ENCODE data around the gene WDR4. TPM values are rescaled to one million over a fixed set of nuclear protein-coding genes. Genes with fewer than 3 reads are reported as not detected.

The WDR4 gene
- total and polyA plus RNA-seq, 12 donors, result 3.7 to 9.8 (median 4.5) TPM

GRCh38 chr21:42892582-42892930 is 13.2 kb upstream of the WDR4 start:
- Histone ChIP-seq H3K4me1 (peaks cover 5 to 28% (median 20%) of the 10 kb centered on the region in 9 donors), H3K36me3 (peaks cover 0 to 27% (median 2%) of the 10 kb centered on the region in 9 donors), H3K27ac (peak overlapping the region; percentile 86 to 99 (median 96)), H3K4me3 (peak overlapping the region; percentile 50 to 99 (median 86)), H3K9me3 (no peaks in the 10 kb centered on the region), H3K27me3 (no peaks in the 10 kb centered on the region)
- DNase-seq (no peak), ATAC-seq (peak; percentile 6 to 49 (median 19))
- intact Hi-C loops (cut with DNase I), result loop anchor here in 3 of 10 donors (10.0 kb wide), 2 partner anchors 82 to 772 kb away; partner anchors contain the start of gene PKNOX1 (in 2 of the 3)
- TF ChIP-seq CTCF (IDR thresholded peaks at IDR 0.05), result no peak
- 12 to 20% methylated on average over 18 of the region's 18 CpGs for WGBS, 2 donors

GRCh38 chr21:42887326-42887725 is 8.0 kb upstream of the WDR4 start:
- peak in 2 of 8 donors; percentile 18 to 61 for ATAC-seq

GRCh38 chr21:42883921-42884320 is 4.6 kb upstream of the WDR4 start:
- DNase-seq, result no peak
- Histone ChIP-seq H3K27me3 (no peaks in the 10 kb centered on the region), H3K9me3 (no peaks in the 10 kb centered on the region), H3K36me3 (no peaks in the 10 kb centered on the region), H3K4me3 (no peak overlapping the region), H3K4me1 (peaks cover 0 to 9% (median 8%) of the 10 kb centered on the region in 9 donors), H3K27ac (no peak overlapping the region)
- no peak for ATAC-seq
- 98 to 100% methylated on average over 1 of the region's 1 CpG for WGBS, 2 donors
- intact Hi-C loops (cut with DNase I), result no loop called here
- no peak for TF ChIP-seq CTCF (IDR thresholded peaks at IDR 0.05)

More at GRCh38 chr21:42887326-42887725, 8.0 kb upstream of the WDR4 start:
- TF ChIP-seq CTCF (IDR thresholded peaks at IDR 0.05), result no peak
- H3K4me3 ChIP-seq, result no peak overlapping the region
- no peak overlapping the region for H3K27ac ChIP-seq
- no peaks in the 10 kb centered on the region for H3K36me3 ChIP-seq
- DNase-seq, result no peak
- 57 to 68% methylated on average over 5 of the region's 5 CpGs for WGBS, 2 donors
- intact Hi-C loops (cut with DNase I), result no loop called here
- peaks cover 0 to 3% (median 3%) of the 10 kb centered on the region in 9 donors for H3K4me1 ChIP-seq
- no peaks in the 10 kb centered on the region for H3K27me3 ChIP-seq
- no peaks in the 10 kb centered on the region for H3K9me3 ChIP-seq

- no peaks in the 10 kb centered on the region for H3K9me3 ChIP-seq
- DNase-seq (no peak), ATAC-seq (no peak)
- H3K27ac ChIP-seq, result peak overlapping the region in 2 of 10 donors; percentile 89 to 92
- peak overlapping the region in 7 of 10 donors; percentile 82 to 100 (median 91) for H3K4me3 ChIP-seq
- 95% methylated on average over 6 of the region's 6 CpGs for WGBS, 2 donors
- H3K4me1 ChIP-seq, result peaks cover 5 to 25% (median 19%) of the 10 kb centered on the region in 9 donors
- intact Hi-C loops (cut with DNase I), result no loop called here
- peaks cover 0 to 14% (median 2%) of the 10 kb centered on the region in 9 donors for H3K36me3 ChIP-seq
- TF ChIP-seq CTCF (IDR thresholded peaks at IDR 0.05), result no peak
- no peaks in the 10 kb centered on the region for H3K27me3 ChIP-seq
Measured at GRCh38 chr21:42880352-42880751, 1.0 kb upstream of the WDR4 start.

All from heart right ventricle (tissue), 16 donors.